Gastrocnemius medialis (tissue), 4 donors: ENCODE data around the gene ELOA.

Experiments
- POLR2A ChIP-seq, 2 donors: fragments of 450-650 bp; IDR thresholded peaks; one replicate each; pipeline ENCODE4 v1.6.1; 2017; ENCODE audit warnings: antibody characterized with exemption in 2 of 2, mild to moderate bottlenecking in 2 of 2, moderate library complexity in 2 of 2
- TF ChIP-seq, protein P1 (sequence below), 5 experiments: fragments of 450-650 bp in 3 of 5; fragments of 200-600 bp in 2 of 5; sonication (generic) in 2 of 5; IDR thresholded peaks in 4 of 5; conservative IDR thresholded peaks in 1 of 5; 1 replicate in 4 of 5; 2 replicates in 1 of 5; pipeline ENCODE4 v1.5.1; 2016 to 2019; ENCODE audit warnings: antibody characterized with exemption in 5 of 5, mild to moderate bottlenecking in 3 of 5, moderate library complexity in 3 of 5

GRCh38 chr1:23720256-23720995, 22.8 kb upstream of the ELOA start:
- TF ChIP-seq, protein P1, sequence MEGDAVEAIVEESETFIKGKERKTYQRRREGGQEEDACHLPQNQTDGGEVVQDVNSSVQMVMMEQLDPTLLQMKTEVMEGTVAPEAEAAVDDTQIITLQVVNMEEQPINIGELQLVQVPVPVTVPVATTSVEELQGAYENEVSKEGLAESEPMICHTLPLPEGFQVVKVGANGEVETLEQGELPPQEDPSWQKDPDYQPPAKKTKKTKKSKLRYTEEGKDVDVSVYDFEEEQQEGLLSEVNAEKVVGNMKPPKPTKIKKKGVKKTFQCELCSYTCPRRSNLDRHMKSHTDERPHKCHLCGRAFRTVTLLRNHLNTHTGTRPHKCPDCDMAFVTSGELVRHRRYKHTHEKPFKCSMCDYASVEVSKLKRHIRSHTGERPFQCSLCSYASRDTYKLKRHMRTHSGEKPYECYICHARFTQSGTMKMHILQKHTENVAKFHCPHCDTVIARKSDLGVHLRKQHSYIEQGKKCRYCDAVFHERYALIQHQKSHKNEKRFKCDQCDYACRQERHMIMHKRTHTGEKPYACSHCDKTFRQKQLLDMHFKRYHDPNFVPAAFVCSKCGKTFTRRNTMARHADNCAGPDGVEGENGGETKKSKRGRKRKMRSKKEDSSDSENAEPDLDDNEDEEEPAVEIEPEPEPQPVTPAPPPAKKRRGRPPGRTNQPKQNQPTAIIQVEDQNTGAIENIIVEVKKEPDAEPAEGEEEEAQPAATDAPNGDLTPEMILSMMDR (IDR thresholded peaks at IDR 0.05 in 4 of 5, conservative IDR thresholded peaks at IDR 0.05 in 1 of 5): no peak
- no peak for TF ChIP-seq POLR2A (IDR thresholded peaks at IDR 0.05)
